Caco-2 (cell line): ENCODE measurements around the gene TSPAN18. TPM values are rescaled to one million over a fixed set of nuclear protein-coding genes. Genes with fewer than 3 reads are reported as not detected.

Experiments used
- BruUV-seq: library from RNA; stranded (reverse); fragments of 400-500 nt; replicated peaks from 2 replicates; lab custom pipeline; 2021; lab: Mats Ljungman, UMichigan
- CTCF ChIA-PET: fragments of 300-600 bp; sonication (Branson Sonifier 250); formaldehyde crosslinking; loops from one replicate; lab custom pipeline; 2022; ENCODE audit warnings: antibody characterized with exemption; lab: Charles Lee
- POLR2A ChIA-PET: fragments of 300-600 bp; sonication (Branson Sonifier 250); formaldehyde crosslinking; loops from one replicate; lab custom pipeline; 2022; ENCODE audit warnings: antibody characterized with exemption; lab: Charles Lee
- DNase-seq, 2 experiments: peaks; one replicate each; pipeline versions ENCODE4 v3.0.0 to v3.0.0-alpha.2; 2020 to 2022
- H3K27me3 ChIP-seq: replicated peaks from 2 replicates; pipeline ENCODE4 v1.6.0; 2011; ENCODE audit warnings: low read length; ENCODE audit not compliant: control insufficient read depth, insufficient read depth
- H3K36me3 ChIP-seq: 2 replicates; pipeline ENCODE4 v1.5.1; 2011; ENCODE audit warnings: low read length; ENCODE audit not compliant: control insufficient read depth, insufficient read depth
- H3K4me1 ChIP-seq: fragments of 250-450 bp; sonication (Bioruptor Pico); 2 replicates; pipeline ENCODE4 v1.5.1; 2020; ENCODE audit warnings: mild to moderate bottlenecking
- H3K4me3 ChIP-seq: 2 replicates; pipeline ENCODE4 v1.5.1; 2011; ENCODE audit warnings: low read depth, mild to moderate bottlenecking, control low read depth, low read length
- H3K9me3 ChIP-seq: fragments of 250-450 bp; sonication (Bioruptor Pico); 2 replicates; pipeline ENCODE4 v1.5.1; 2020; ENCODE audit warnings: mild to moderate bottlenecking, moderate library complexity
- H3K27ac Mint-ChIP-seq: one replicate; pipeline ENCODE4 v1.8.0; 2022; ENCODE audit warnings: mixed read lengths; ENCODE audit not compliant: unreplicated experiment
- H3K27me3 Mint-ChIP-seq: one replicate; pipeline ENCODE4 v1.8.0; 2022; ENCODE audit warnings: mixed read lengths; ENCODE audit not compliant: insufficient read depth, unreplicated experiment
- H3K36me3 Mint-ChIP-seq: one replicate; pipeline ENCODE4 v1.8.0; 2022; ENCODE audit warnings: mild to moderate bottlenecking, mixed read lengths; ENCODE audit not compliant: insufficient read depth, unreplicated experiment
- H3K4me1 Mint-ChIP-seq: one replicate; pipeline ENCODE4 v1.8.0; 2022; ENCODE audit warnings: low read depth, mixed read lengths; ENCODE audit not compliant: unreplicated experiment
- H3K4me3 Mint-ChIP-seq: one replicate; pipeline ENCODE4 v1.8.0; 2022; ENCODE audit warnings: mild to moderate bottlenecking, moderate library complexity, mixed read lengths; ENCODE audit not compliant: unreplicated experiment
- H3K9me3 Mint-ChIP-seq: one replicate; pipeline ENCODE4 v1.8.0; 2022; ENCODE audit warnings: mixed read lengths; ENCODE audit not compliant: unreplicated experiment
- CTCF ChIP-seq, 2 experiments: fragments of 200-600 bp in 1 of 2; IDR thresholded peaks; 1 replicate in 1 of 2; 2 replicates in 1 of 2; pipeline versions ENCODE4 v1.5.1 to v1.8.0; 2011 to 2022; ENCODE audit warnings: antibody characterized with exemption in 1 of 2, control low read depth in 1 of 2, inconsistent platforms in 1 of 2, low read depth in 1 of 2, low read length in 1 of 2, mild to moderate bottlenecking in 1 of 2, moderate library complexity in 1 of 2; ENCODE audit not compliant: insufficient read depth in 1 of 2, severe bottlenecking in 1 of 2, unreplicated experiment in 1 of 2
- intact Hi-C: fragments of 100-400 bp; cut with micrococcal nuclease; formaldehyde crosslinking; loops from one replicate; pipeline ENCODE4 v1.10.0; 2022; ENCODE audit not compliant: unreplicated experiment
- total RNA-seq: library from RNA; stranded (reverse); gene quantifications from 2 replicates; pipeline ENCODE4 v1.2.3, GENCODE V29; 2022

The TSPAN18 gene
- total RNA-seq, 1 experiment from 2014 or later, result 7.4 TPM

DNA sequence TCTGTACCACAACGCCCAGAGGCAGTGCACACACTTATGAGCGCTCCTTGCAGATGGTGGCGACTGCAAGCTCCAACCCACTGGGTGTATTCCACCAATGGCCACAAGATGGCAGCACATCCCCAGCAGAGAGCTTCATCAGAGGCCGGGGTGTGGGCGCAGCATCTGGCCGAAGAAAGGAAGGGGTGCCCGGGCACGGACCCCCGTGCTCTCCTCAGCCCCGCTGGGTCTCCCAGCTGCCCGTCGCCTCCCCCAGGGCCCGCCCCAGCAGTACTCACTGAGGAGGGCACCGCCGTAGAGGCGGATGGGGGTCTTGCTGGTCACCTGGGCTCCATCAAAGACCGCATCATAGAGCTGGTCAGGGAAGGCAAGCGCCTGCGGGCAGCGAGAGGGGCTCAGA, 209.8 kb downstream of the TSPAN18 start:
- intact Hi-C loops, result loop anchor here (1.0 to 10.0 kb wide), 6 partner anchors 41 to 398 kb away; no protein-coding TSS in a partner anchor

GRCh38 chr11:44936951-44937543, 210.3 kb downstream of the TSPAN18 start:
- Histone ChIP-seq H3K4me3 (no peak overlapping the region), H3K9me3 (no peaks in the 10 kb centered on the region), H3K4me1 (no peaks in the 10 kb centered on the region), H3K27me3 (no peaks in the 10 kb centered on the region), H3K36me3 (no peaks in the 10 kb centered on the region)
- no peaks in the 10 kb centered on the region for H3K27me3 Mint-ChIP-seq
- no peak overlapping the region for H3K4me3 Mint-ChIP-seq
- H3K4me1 Mint-ChIP-seq, result no peaks in the 10 kb centered on the region
- no TSS peak for BruUV-seq
- ChIA-PET POLR2A (no interaction called here), CTCF (interaction anchor here (0.6 to 3.1 kb wide), 17 partner anchors 8 to 382 kb away, joined by 3 to 168 read pairs (median 5); partner anchors contain the start of gene CD82)
- TF ChIP-seq CTCF (IDR thresholded peaks at IDR 0.05; ENCODE audit: insufficient read depth in 1 of 2, low read depth in 1 of 2, low read length in 1 of 2, severe bottlenecking in 1 of 2, unreplicated experiment in 1 of 2), result no peak
- DNase-seq, result no peak
- no peaks in the 10 kb centered on the region for H3K36me3 Mint-ChIP-seq
- intact Hi-C loops, result loop anchor here (1.0 to 10.0 kb wide), 6 partner anchors 40 to 398 kb away; no protein-coding TSS in a partner anchor
- H3K27ac Mint-ChIP-seq, result no peak overlapping the region
- H3K9me3 Mint-ChIP-seq, result no peaks in the 10 kb centered on the region

More for the DNA sequence above, 209.8 kb downstream of the TSPAN18 start:
- DNase-seq, result peak; percentile 81 to 89
- peak; percentile 93 to 95 for TF ChIP-seq CTCF (IDR thresholded peaks at IDR 0.05; ENCODE audit: insufficient read depth in 1 of 2, low read depth in 1 of 2, low read length in 1 of 2, severe bottlenecking in 1 of 2, unreplicated experiment in 1 of 2)
- H3K36me3 ChIP-seq, result no peaks in the 10 kb centered on the region
- H3K27me3 Mint-ChIP-seq, result no peaks in the 10 kb centered on the region
- BruUV-seq, result no TSS peak
- no peaks in the 10 kb centered on the region for H3K9me3 Mint-ChIP-seq
- no peaks in the 10 kb centered on the region for H3K36me3 Mint-ChIP-seq
- H3K4me3 ChIP-seq, result no peak overlapping the region
- no peaks in the 10 kb centered on the region for H3K4me1 ChIP-seq
- H3K27me3 ChIP-seq, result no peaks in the 10 kb centered on the region
- H3K27ac Mint-ChIP-seq, result no peak overlapping the region
- H3K9me3 ChIP-seq, result no peaks in the 10 kb centered on the region
- CTCF ChIA-PET, result interaction anchor here (0.5 to 3.1 kb wide), 25 partner anchors 9 to 838 kb away, joined by 3 to 168 read pairs (median 5); partner anchors contain the start of gene CD82
- POLR2A ChIA-PET, result no interaction called here
- H3K4me1 Mint-ChIP-seq, result no peaks in the 10 kb centered on the region
- no peak overlapping the region for H3K4me3 Mint-ChIP-seq

GRCh38 chr11:44938066-44938691, 211.4 kb downstream of the TSPAN18 start:
- Histone ChIP-seq H3K9me3 (no peaks in the 10 kb centered on the region), H3K27me3 (no peaks in the 10 kb centered on the region), H3K4me1 (no peaks in the 10 kb centered on the region), H3K4me3 (no peak overlapping the region), H3K36me3 (no peaks in the 10 kb centered on the region)
- ChIA-PET POLR2A (no interaction called here), CTCF (interaction anchor here (2.2 to 3.1 kb wide), 2 partner anchors 11 to 165 kb away, joined by 32 to 168 read pairs; no protein-coding TSS in a partner anchor)
- DNase-seq, result no peak
- Mint-ChIP-seq H3K4me1 (no peaks in the 10 kb centered on the region), H3K27ac (no peak overlapping the region), H3K4me3 (no peak overlapping the region), H3K9me3 (no peaks in the 10 kb centered on the region), H3K36me3 (no peaks in the 10 kb centered on the region), H3K27me3 (no peaks in the 10 kb centered on the region)
- intact Hi-C loops, result loop anchor here (5.0 to 10.0 kb wide), 4 partner anchors 39 to 397 kb away; no protein-coding TSS in a partner anchor
- TF ChIP-seq CTCF (IDR thresholded peaks at IDR 0.05; ENCODE audit: insufficient read depth in 1 of 2, low read depth in 1 of 2, low read length in 1 of 2, severe bottlenecking in 1 of 2, unreplicated experiment in 1 of 2), result no peak
- no TSS peak for BruUV-seq
